Activated naive CD4-positive, alpha-beta T cell treated with Interleukin-2 at 50 U/mL for 16 hours (primary cell): Measurements from ENCODE around the gene BTD.
"Not testable (repeated sequence)": the region's sequence is repeated elsewhere in the genome, so short reads cannot be mapped to it uniquely, and the experiment has no call there.

Source experiments
- DNase-seq: peaks from one replicate; pipeline ENCODE4 v3.0.0-alpha.2; 2020

The BTD gene, protein sequence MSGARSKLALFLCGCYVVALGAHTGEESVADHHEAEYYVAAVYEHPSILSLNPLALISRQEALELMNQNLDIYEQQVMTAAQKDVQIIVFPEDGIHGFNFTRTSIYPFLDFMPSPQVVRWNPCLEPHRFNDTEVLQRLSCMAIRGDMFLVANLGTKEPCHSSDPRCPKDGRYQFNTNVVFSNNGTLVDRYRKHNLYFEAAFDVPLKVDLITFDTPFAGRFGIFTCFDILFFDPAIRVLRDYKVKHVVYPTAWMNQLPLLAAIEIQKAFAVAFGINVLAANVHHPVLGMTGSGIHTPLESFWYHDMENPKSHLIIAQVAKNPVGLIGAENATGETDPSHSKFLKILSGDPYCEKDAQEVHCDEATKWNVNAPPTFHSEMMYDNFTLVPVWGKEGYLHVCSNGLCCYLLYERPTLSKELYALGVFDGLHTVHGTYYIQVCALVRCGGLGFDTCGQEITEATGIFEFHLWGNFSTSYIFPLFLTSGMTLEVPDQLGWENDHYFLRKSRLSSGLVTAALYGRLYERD

DNA sequence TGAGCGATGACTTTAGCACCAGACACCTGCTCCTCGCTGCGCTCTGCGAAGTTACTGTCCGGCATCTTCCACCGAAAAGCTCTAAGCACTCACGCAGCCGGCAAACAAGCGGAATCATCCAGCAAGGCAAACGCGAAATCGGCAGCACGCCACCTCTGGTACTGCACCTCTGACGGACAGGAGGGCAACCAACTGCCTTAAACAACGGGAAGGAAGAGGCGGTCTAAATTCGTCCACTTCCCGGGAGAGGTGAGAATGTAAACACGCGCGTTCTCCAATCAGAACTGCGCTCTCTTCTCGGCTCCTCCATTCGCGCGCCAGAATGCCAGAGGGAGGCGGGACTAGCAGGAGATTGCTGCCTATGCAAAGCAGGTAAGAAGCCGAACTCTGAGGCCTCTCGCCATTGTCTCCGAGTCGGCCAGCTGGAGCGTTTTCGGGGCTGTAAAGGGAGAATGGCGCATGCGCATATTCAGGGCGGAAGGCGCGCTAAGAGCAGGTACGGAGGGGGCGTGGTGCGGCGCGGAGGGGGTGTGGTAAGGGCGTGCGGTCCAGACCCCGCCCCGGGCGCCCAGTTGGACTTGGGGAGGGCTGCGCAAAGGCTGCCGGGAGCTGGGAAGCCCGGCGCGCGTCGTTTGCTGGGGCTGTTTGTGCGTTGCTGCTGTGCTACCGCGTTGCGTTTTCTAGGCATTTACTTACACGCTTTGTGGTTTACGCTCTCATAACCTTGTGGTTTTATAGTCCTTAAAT, at the start of gene BTD, which contains the start of gene HACL1:
Gene BTD, plus strand, starts transcription at position 347 of the 747 bp plus-strand sequence. CDS start 33,695 bp downstream, outside the sequence.
Gene HACL1, minus strand, starts transcription at position 171 of the 747 bp plus-strand sequence. Its CDS starts 106 bp downstream, at position 65.
- DNase-seq: peak; percentile 99

- DNase-seq: no peak
Observed at GRCh38 chr3:15551902-15552301, 49.6 kb upstream of the BTD start.

- no peak for DNase-seq
Observed at GRCh38 chr3:15553749-15554148, 47.8 kb upstream of the BTD start.

GRCh38 chr3:15556512-15556911, 45.0 kb upstream of the BTD start:
- DNase-seq: no peak

- peak; percentile 57 for DNase-seq
Observed at GRCh38 chr3:15557511-15557946, 44.0 kb upstream of the BTD start.

GRCh38 chr3:15558581-15558980, 43.0 kb upstream of the BTD start:
- no peak for DNase-seq

DNA sequence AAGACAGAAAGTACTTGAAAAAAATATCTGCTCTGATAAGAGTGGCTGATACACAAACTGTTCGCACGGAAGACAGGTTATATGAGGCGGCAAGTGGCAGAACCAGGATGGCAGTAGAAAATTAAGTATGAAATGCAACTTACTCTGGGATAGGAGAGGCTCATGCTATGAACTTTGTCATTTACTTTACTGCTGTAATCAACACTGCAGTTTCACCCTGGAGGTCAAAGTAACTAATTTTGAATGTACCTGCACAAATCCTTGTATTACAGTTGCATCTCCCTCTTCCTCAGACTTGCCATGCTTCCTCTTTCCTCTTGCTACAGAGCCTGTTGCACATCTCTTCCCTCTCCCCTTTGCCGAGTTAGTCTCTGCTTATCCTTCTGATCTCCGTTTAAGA, 39.0 kb upstream of the BTD start:
- DNase-seq: no peak

DNA sequence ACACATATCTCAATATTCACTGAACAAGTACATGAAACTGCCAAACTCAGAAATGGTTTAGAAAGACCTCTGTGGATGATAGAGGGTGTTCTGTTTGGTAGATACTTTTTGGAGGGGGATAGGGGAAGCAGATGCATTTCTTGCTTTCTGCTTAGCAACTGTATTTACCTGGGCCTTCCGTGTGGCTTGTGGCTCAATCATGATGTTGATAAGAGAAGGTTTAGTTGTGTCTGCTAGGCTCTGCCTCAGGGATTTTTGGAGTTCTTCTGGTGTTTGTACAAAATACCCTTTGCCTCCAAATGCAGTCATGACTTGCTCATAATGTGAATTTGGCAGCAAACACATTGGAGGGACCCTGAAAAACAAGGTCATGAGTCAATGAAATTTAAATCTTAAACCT, 38.4 kb upstream of the BTD start:
- DNase-seq: no peak

GRCh38 chr3:15572138-15572537, 29.4 kb upstream of the BTD start:
- DNase-seq: no peak

DNA sequence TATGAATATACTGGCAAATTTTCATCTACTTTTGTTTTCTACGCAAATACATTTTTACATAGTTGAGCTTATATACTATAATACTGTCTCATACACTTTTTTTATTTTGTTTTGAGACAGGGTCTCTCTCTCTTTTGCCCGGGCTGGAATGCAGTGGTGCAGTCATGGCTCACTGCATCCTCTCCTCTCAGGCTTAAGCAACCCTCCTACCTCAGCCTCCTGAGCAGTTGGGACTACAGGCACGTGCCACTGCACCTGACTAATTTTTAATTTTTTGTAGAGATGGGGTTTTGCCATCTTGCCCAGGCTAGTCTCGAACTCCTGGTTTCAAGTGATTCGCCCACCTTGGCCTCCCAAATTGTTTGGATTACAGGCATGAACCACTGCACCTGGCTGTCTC, 26.1 kb upstream of the BTD start:
- DNase-seq: no peak

- no peak for DNase-seq
Observed at GRCh38 chr3:15576475-15576874, 25.1 kb upstream of the BTD start.

DNA sequence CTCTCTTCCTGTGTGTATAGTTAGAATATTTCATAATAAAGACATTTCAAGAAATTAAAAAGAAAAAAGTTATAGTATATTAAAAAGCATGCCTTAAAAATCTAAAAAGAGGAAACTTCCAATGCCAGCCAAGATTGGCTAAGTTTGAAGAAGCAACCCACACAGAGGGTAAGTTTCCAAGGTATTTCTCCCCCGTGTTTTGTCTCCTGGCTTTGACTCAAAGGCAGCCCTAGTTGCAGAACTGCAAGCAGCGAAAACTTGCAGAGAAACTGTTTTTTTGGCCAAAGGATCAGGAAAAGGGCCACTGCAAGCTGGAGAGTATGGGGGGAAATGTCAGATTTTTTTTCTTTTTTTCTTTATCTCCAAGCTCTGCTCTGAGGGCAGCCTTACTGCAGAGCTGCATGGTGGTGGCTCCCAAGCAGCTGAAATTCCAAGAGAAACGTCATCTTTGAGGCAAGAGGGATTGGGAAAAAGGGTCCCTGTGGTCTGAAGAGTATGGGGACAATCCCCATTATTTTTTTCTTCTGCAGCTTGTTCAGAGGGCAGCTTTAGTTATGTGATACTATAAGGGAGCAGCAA, 23.2 kb upstream of the BTD start:
- no peak for DNase-seq

DNA sequence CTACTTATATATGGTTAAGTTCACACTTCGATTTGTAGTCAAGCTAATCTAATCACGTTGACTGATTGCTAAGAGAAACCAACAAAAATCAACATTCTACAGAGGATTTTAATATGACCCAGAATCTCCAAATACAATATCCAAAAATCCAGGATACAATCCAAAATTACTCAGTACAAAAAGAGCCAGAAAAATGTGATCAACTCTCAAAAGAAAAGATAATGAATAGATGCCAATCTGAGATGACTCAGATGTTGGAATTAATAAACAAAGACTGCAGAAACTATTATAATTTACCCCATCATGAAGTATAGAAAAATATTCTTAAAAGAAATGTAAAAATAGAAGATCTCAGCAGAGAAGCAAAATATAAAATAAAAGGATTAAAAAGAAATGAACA, 22.5 kb upstream of the BTD start:
- DNase-seq: no peak

DNA sequence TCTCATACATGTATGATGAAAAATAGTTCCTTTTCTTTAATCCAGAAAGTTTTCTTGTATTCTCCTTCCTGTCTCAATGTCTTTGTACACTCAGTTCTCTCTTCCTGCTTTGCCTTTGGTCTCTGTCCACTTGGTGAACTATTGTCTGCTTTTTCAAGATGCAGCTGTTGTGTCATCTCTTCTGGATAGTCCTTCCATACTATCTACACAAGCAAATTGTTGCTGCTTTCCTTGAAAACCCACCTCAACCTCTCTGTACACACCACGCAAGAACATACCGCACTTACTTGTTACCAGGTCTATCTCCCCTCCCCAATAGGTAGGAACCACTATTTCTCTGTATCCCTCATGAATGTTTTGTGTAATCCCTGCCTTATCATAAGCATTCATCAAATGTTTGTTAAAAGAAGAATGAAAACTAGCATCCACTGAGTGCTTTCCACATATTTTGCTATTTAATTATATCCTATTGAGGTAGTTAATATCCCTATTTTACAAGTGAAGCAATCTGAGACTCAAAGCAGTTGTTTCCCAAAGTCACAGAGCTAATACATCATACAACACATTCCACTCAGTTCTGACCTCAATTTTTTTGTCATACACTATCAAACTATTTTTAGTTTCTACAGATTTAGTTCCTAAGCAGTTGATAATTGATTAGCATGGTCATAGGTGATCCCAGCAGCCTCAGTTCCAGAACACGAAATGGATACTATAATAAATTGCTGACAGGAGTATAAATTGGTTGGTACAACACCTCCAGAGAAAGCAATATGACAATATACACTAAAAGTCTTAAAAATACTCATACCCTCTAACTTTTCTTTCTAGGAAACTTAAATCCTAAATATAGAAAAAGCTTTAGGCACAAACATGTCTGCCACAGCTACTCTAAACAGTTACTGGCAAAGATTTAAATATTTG, 19.8 kb upstream of the BTD start:
- no peak for DNase-seq

GRCh38 chr3:15585111-15585845, 16.3 kb upstream of the BTD start:
- no peak for DNase-seq

DNA sequence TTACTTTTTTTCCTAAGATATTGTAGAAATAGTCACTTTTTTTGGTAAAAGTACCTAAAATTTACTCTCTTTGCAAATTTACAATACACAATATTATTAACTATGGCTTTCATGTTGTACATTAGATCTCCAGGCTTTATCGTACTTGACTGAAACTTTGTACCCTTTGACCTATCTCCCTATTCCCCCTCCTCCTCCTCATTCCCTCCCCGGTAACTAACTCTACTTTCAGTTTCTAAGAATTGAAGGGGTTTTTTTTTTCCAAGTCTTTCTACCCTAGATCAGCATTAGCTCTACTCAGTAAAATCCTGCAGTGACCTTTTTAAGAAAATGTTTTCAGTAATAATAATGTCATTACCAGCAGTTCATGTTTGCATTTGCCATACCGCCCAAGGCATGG, 10.3 kb upstream of the BTD start:
- DNase-seq: no peak

DNA sequence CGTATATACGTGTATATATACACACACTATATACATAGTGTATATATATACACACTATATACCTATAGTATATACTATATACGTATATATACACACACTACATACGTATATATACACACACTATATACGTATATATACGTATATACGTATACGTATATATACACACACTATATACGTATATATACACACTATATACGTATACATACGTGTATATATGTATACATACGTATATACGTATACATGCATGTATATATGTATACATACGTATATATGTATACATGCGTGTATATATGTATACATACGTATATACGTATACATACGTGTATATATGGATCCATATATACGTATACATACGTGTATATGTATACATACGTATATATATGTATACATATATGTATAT, 9.6 kb upstream of the BTD start:
- no peak for DNase-seq

GRCh38 chr3:15592968-15593367, 8.6 kb upstream of the BTD start:
- DNase-seq: no peak

DNA sequence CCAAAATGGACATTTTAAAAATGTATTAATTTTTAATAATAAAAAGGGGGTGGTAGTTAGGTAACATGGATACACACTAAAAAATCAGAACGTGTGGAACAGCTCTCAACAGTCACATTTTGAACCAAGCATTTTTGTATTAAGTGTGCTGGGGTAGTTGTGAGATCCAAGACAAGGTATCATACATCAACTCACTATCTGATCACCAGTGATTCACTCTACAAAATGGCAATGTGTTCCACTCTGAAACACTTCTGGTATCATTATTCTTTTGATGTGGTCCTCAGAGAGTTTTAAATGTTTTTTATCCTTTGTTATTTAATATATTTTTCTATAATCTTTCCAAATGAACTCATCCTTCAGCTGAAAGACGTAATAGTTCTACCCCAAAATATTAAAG, 5.6 kb upstream of the BTD start:
- DNase-seq: no peak

GRCh38 chr3:15601046-15601398, 523 bp upstream of the BTD start:
- no peak for DNase-seq

- DNase-seq: no peak
Observed at GRCh38 chr3:15602146-15602536, 596 bp downstream of the BTD start.

DNA sequence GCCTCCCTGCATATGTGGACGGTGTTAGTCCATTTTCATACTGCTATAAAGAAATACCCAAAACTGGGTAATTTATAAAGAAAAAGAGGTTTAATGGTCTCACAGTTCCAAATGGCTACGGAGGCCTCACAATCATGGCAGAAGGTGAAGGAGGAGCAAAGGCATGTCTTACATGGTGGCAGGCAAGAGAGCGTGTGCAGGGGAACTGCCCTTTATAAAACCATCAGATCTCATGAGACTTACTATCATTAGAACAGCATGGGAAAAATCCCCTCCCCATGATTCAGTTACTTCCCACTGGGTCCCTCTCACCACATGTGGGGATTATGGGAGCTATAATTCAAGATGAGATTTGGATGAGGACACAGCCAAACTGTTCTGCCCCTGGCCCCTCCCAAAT, 1.3 kb downstream of the BTD start:
- DNase-seq: not testable (repeated sequence)
